ENCODE data around the gene GPR68.
"Not testable (repeated sequence)": the region's sequence is repeated elsewhere in the genome, so short reads cannot be mapped to it uniquely, and the experiment has no call there.

GPR68 gene

GRCh38 chr14:91246051-91246852 lies 1.7 kb upstream of the GPR68 start:
- H3K4me3 ChIP-seq (ENCODE audit: low read length) = no peak overlapping the region
- TF ChIP-seq CTCF (conservative IDR thresholded peaks at IDR 0.05; ENCODE audit: low read depth, low read length) = no peak
- DNase-seq (ENCODE audit: low read depth) = no peak

- DNase-seq (ENCODE audit: low read depth); H3K4me3 ChIP-seq (ENCODE audit: low read length): not testable (repeated sequence)
Observed at GRCh38 chr14:91245616-91246015, 1.1 kb upstream of the GPR68 start.

GRCh38 chr14:91245029-91245428 lies 525 bp upstream of the GPR68 start:
- TF ChIP-seq CTCF (conservative IDR thresholded peaks at IDR 0.05; ENCODE audit: low read depth, low read length) = no peak
- no peak overlapping the region for H3K4me3 ChIP-seq (ENCODE audit: low read length)
- no peak for DNase-seq (ENCODE audit: low read depth)

GRCh38 chr14:91243074-91243471 lies 1.4 kb downstream of the GPR68 start:
- no peak for TF ChIP-seq CTCF (conservative IDR thresholded peaks at IDR 0.05; ENCODE audit: low read depth, low read length)
- no peak for DNase-seq (ENCODE audit: low read depth)
- H3K4me3 ChIP-seq (ENCODE audit: low read length) = no peak overlapping the region

GRCh38 chr14:91242635-91243034 lies 1.9 kb downstream of the GPR68 start:
- H3K4me3 ChIP-seq (ENCODE audit: low read length) = no peak overlapping the region
- DNase-seq (ENCODE audit: low read depth) = no peak
- no peak for TF ChIP-seq CTCF (conservative IDR thresholded peaks at IDR 0.05; ENCODE audit: low read depth, low read length)

GRCh38 chr14:91241863-91242262 lies 2.6 kb downstream of the GPR68 start:
- no peak for TF ChIP-seq CTCF (conservative IDR thresholded peaks at IDR 0.05; ENCODE audit: low read depth, low read length)
- H3K4me3 ChIP-seq (ENCODE audit: low read length) = no peak overlapping the region
- no peak for DNase-seq (ENCODE audit: low read depth)

GRCh38 chr14:91238661-91239060 lies 5.8 kb downstream of the GPR68 start:
- no peak for TF ChIP-seq CTCF (conservative IDR thresholded peaks at IDR 0.05; ENCODE audit: low read depth, low read length)
- H3K4me3 ChIP-seq (ENCODE audit: low read length) = no peak overlapping the region
- no peak for DNase-seq (ENCODE audit: low read depth)
